ENCODE measurements around the gene CCDC154. TPM values are rescaled to one million over a fixed set of nuclear protein-coding genes. Genes with fewer than 3 reads are reported as not detected.
A peak's percentile ranks its signal among the peaks of the same experiment; 100 is the strongest.

CCDC154 gene
- total RNA-seq, 1 donor from 2014 or later: not detected

DNA sequence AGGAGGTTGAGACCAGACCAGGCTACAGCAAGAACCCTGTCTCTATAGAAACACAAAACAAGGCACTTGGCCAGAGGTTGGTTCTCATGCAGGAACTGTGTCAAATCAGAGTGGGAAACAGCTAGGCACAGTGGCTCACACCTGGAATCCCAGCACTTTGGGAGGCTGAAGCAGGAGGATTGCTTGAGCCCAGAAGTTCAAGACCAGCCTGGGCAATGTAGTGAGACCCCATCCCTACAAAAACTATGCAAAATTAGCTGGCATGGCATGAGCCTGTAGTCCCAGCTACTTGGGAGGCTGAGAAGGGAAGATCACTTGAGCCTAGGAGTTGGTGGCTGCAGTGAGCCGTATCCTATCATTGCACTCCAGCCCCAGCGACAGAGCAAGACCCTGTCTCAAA is 31.5 kb downstream of the CCDC154 start:
- intact Hi-C loops (cut with DNase I): no loop called here
- TF ChIP-seq, protein P1, sequence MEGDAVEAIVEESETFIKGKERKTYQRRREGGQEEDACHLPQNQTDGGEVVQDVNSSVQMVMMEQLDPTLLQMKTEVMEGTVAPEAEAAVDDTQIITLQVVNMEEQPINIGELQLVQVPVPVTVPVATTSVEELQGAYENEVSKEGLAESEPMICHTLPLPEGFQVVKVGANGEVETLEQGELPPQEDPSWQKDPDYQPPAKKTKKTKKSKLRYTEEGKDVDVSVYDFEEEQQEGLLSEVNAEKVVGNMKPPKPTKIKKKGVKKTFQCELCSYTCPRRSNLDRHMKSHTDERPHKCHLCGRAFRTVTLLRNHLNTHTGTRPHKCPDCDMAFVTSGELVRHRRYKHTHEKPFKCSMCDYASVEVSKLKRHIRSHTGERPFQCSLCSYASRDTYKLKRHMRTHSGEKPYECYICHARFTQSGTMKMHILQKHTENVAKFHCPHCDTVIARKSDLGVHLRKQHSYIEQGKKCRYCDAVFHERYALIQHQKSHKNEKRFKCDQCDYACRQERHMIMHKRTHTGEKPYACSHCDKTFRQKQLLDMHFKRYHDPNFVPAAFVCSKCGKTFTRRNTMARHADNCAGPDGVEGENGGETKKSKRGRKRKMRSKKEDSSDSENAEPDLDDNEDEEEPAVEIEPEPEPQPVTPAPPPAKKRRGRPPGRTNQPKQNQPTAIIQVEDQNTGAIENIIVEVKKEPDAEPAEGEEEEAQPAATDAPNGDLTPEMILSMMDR (IDR thresholded peaks at IDR 0.05): no peak
- DNase-seq (ENCODE audit: low spot score in 2 of 2): no peak
- H3K36me3 ChIP-seq: peaks cover 0 to 9% of the 10 kb centered on the region in 2 donors
- no peaks in the 10 kb centered on the region for H3K9me3 ChIP-seq
- H3K4me3 ChIP-seq: no peak overlapping the region
- peaks cover 0 to 7% of the 10 kb centered on the region in 2 donors for H3K4me1 ChIP-seq
- H3K27ac ChIP-seq: no peak overlapping the region
- H3K27me3 ChIP-seq: no peaks in the 10 kb centered on the region

DNA sequence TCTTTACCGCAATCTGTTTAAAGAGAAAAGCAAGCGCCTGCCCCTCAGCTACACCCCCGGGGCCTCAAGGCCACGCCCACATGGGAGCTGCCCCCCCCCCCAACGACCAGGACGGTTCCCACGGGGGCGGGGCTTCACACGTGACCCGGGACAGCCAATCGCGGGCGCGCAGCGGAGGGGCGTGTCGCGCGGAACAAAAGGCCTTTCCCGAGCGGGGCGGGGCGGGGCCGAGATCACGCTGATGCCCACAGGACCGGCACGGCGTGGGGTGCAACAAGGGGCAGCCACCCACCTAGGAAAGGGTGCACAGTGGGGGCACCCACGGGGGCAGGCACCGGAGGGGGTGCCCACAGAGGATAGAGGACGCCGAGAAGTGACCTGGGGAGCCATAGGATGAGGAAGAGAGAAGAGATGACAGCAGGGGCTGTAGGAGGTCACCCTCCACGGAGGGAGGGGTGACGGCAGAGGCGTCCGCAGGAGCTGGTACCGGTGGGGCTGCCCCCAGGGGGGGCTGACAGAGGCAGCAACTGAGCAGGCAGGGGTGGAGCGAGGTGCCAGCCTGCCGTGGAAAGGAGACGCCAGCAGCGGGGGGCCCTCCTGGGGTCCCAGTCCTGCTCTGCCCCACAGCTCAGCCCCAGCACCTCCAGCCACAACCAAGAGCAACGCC is 36.1 kb downstream of the CCDC154 start:
- Histone ChIP-seq H3K27me3 (no peaks in the 10 kb centered on the region), H3K36me3 (peaks cover 5 to 21% of the 10 kb centered on the region in 2 donors), H3K27ac (peak overlapping the region; percentile 29 to 54), H3K4me1 (peaks cover 0 to 5% of the 10 kb centered on the region in 2 donors), H3K4me3 (peak overlapping the region; percentile 42 to 64), H3K9me3 (no peaks in the 10 kb centered on the region)
- DNase-seq (ENCODE audit: low spot score in 2 of 2): peak; percentile 71 to 97
- intact Hi-C loops (cut with DNase I): loop anchor here (2.0 to 10.0 kb wide), 3 partner anchors 30 to 1266 kb away; no protein-coding TSS in a partner anchor
- TF ChIP-seq, protein P1 (IDR thresholded peaks at IDR 0.05): no peak

DNA sequence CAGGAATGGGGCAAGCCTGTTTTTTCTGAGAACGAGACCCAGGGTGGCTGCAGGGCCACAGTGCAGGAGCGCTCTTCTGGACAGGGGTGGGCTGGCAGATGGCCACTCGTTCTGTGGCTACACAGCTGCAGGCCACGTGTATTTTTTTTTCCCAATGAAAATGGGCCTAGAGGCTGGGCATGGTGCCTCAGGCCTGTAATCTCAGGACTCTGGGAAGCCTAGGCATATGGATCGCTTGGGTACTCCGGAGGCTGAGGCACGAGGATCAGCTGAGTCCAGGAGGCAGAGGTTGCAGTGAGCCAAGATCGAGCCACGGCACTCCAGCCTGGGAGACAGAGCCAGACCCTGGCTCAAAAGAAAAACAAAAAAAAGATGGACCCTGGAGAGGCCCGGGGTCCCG is 36.6 kb downstream of the CCDC154 start:
- no peaks in the 10 kb centered on the region for H3K27me3 ChIP-seq
- peaks cover 0 to 5% of the 10 kb centered on the region in 2 donors for H3K4me1 ChIP-seq
- TF ChIP-seq, protein P1 (IDR thresholded peaks at IDR 0.05): no peak
- DNase-seq (ENCODE audit: low spot score in 2 of 2): no peak
- intact Hi-C loops (cut with DNase I): loop anchor here (2.0 to 10.0 kb wide), 3 partner anchors 29 to 1267 kb away; no protein-coding TSS in a partner anchor
- no peaks in the 10 kb centered on the region for H3K9me3 ChIP-seq
- peak overlapping the region; percentile 28 to 54 for H3K27ac ChIP-seq
- peaks cover 9 to 27% of the 10 kb centered on the region in 2 donors for H3K36me3 ChIP-seq
- peak overlapping the region; percentile 42 to 64 for H3K4me3 ChIP-seq

DNA sequence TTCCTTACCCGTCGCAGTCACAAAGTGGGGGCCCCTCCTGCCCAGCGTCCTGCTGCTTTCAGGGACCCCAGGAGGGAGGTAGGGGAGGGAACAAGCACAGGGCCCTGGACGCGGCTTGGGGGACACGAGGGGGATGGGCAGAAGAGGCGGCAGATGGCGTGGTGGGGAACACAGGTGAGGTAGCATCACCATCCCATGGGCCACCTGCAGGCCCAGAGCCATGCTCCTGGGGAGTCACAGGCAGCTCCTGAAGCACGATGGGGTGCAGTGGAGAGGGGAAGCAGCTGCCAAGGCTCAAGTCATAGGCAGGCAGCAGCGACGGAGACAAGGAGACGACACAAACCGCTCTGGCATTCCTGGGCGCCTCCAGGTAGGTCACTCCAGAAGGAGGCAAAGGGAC is 40.6 kb downstream of the CCDC154 start:
- Histone ChIP-seq H3K36me3 (peaks cover 44 to 58% of the 10 kb centered on the region in 2 donors), H3K4me1 (peaks cover 0 to 5% of the 10 kb centered on the region in 2 donors), H3K27ac (no peak overlapping the region), H3K9me3 (no peaks in the 10 kb centered on the region), H3K27me3 (no peaks in the 10 kb centered on the region), H3K4me3 (no peak overlapping the region)
- TF ChIP-seq, protein P1 (IDR thresholded peaks at IDR 0.05): no peak
- intact Hi-C loops (cut with DNase I): loop anchor here (10.0 kb wide), 1 partner anchor 1271 kb away; no protein-coding TSS in a partner anchor
- no peak for DNase-seq (ENCODE audit: low spot score in 2 of 2)

DNA sequence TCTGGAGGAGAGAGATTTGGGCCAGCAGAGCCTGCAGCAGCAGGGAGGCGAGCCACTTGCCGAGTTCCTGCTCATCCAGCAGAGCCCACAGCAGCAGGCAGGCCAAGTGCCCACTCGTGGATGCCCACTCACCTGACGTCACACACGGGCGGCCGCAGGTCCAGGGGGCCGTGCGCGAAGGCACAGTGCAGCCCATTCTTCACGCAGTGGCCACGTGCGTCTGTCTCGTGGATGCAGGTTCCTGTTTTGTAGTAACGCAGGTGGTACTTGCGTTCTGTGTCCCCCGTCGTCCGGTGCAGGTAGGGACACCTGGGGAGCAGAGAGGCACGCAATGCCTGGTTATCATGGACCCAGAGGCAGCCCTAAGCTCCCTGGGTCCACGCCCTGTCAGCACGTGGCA is 41.3 kb downstream of the CCDC154 start:
- intact Hi-C loops (cut with DNase I): loop anchor here (10.0 kb wide), 1 partner anchor 1272 kb away; no protein-coding TSS in a partner anchor
- Histone ChIP-seq H3K27me3 (no peaks in the 10 kb centered on the region), H3K27ac (no peak overlapping the region), H3K36me3 (peaks cover 50 to 63% of the 10 kb centered on the region in 2 donors), H3K4me3 (no peak overlapping the region), H3K9me3 (no peaks in the 10 kb centered on the region), H3K4me1 (no peaks in the 10 kb centered on the region)
- no peak for DNase-seq (ENCODE audit: low spot score in 2 of 2)
- TF ChIP-seq, protein P1 (IDR thresholded peaks at IDR 0.05): no peak

Measured in ascending aorta (tissue), 2 donors.